GM21381 (cell line): Measurements from ENCODE around the gene SUPT20H.

Source experiments
- ATAC-seq: cut with Tn5 transposase; IDR thresholded peaks from one replicate; pipeline ENCODE4 v1.9.1; 2021; ENCODE audit warnings: mild to moderate bottlenecking, moderate library complexity; ENCODE audit not compliant: unreplicated experiment

Gene SUPT20H

DNA sequence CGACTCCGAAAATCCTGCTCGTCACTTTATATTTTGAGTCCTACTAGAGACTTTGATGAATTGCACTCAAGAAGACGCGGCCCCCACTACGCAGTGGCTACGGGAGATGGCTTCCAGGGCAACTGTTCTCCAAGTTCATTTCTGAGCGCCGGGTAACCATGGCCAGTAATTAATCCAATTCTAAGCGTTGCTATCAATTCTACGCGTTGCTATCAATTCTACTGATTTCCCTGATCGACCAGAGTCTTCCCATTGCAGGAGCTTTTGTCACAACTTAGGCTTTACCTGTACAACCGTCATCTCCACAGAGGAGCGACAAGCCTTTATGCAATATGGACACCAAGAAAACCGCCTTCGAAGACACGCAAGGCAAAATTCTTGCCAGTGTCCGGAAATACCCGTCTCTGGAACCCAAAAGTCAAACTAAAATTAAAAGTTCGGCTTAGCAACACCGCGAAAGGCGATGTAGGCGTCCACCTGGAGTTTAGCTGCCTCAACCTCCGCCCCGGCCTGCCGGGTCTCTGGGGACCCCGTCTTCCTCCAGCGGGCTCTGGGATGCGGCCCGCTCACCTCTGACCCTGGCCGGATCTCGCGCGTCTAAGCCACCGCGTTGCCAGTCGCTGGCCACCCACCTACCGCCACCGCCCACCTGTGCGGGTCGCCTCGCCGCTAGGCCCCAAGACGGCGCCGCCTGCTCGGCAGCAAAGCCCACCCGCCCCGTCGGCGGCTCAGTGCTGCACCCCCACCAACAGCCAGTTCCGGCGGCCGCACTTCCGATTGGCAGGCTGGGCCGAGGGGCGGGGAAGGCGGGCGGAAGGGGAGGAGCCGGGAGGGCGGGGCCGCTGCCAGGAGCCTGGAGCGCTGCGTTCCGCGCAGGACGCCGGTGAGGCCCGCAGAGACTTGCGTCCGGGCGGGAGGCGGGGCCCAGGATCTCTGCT lies at the start of gene SUPT20H:
TSS of gene SUPT20H (minus strand) at position 779 of the 938 bp plus-strand sequence. CDS start 8,198 bp downstream, outside the sequence.
- ATAC-seq: peak; percentile 98

DNA sequence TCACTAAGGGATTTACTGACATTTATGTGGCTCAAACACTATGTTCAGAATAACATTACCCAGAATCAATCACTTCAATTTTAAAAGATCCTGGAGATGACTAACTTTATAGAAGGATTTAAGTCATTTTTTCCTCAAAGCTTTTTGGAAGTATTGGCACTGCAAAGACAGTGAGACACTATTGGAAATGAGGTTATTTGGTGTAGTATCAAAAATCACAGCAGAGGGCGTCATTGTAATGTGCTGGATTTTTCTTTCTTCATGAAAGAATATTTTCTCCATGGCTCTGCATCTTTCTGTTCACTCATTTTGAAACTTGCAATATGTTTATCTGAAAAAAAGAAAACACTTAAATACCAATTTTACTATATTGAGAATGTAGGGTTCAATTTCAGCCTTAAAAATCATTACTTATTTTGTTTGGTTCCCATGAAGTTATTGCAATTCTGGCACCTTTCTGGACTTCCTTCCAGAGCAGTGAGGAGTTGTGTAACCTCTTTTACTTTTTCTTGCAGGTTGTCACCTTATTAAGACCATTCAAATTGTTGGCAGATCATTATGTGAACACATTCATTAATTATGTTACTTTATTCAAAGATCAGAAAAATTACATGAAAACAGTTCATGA lies 49.7 kb upstream of the SUPT20H start:
- ATAC-seq: no peak

DNA sequence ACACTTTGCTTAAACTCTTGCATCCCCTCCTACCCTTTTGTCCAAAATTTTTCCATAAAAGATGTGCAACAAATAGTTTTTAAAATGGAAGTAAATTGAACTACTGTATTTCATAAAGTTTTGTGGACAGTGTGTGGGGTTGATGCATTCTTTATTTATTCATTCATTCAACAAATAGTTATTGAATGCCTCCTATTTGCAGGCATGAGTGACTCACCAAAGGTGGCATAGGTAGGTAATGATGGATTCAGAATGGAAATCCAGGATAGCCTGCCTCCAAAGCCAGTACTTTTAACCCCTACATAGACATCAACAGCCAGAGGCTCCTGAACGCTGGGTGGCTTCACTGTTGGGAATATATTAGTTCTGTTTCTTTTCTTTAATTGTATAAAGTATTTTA lies 48.4 kb upstream of the SUPT20H start:
- no peak for ATAC-seq

DNA sequence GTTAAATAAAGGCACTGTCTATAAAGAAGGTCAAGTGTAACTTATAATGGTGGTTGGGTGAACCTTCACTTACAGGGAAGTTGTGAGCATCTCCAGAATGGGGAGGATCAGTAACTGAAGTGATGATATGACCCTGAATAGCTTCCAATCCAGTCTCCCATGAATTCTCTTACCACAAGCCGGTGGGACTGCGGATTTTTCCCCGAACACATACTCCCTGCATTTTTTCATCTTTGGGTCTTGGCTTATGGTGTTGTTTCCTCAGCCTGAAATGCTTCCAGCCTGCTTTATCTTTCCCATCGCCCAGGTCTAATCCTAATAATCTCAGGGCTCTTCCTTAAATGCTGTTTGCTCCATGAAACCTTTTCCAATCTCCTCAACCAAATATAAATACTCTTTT lies 48.0 kb upstream of the SUPT20H start:
- ATAC-seq: no peak

DNA sequence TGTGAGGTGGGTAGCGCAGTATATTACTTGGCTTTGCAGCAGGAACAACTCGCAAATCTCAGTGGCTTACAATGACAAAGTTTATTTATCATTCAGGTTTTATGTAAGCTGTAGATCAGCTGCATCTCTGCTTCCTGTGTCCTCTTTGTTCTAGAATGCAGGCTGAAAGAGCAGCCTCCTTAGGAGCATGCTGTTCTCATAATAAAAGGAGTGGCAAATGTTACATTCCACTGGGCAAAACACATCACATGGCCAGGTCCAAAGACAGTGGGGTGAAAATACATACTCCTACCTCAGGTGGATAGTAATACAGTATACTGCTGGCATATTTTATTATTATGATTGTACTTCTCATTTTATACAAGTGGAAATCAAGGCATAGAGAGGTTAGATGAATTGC lies 47.2 kb upstream of the SUPT20H start:
- ATAC-seq: no peak

DNA sequence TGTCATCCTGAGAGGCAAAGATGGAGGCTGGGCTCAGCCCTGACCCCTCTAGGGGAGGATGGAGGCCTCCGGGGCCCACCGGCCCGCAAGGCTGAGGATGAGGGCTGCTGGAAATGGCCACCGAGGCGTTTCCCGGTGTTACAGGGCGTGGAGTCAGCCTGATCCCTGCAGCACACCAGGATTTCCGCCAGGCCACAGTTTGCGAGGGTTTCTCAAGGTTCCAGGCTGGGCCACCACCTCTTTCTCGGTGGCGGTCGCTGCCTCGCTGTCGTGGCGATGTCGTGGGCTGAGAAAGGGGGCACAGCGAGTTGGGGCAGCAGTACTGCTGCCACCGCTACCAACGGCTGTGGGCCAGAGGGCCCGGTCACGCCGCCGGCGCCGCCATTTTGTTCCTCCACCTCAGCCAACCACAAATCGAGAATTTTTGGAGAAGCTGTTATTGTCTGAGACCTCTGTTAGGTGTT lies 45.8 kb upstream of the SUPT20H start, which contains the start of gene CSNK1A1L:
TSS of gene CSNK1A1L (minus strand) at position 414 of the 464 bp plus-strand sequence. CDS start at position 6, 408 bp downstream.
- no peak for ATAC-seq

DNA sequence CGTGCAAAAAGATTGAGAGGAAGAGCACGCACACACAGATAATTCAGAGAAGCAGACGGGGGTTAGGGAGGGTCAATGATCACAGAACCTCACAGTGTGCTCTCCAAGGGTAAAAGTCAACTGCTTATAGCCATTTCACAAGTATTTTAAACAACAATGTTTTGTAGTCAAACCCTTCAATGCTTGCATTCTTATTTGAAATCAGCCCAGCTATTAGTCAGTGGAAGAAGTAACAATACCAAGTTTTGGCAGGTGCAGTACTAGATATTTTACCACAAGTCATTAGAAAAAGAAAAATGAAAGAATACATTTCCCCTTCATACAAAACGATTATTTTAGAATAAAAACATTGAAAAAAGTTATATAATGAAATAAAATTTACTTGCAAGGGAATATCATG lies 43.4 kb upstream of the SUPT20H start:
- no peak for ATAC-seq

DNA sequence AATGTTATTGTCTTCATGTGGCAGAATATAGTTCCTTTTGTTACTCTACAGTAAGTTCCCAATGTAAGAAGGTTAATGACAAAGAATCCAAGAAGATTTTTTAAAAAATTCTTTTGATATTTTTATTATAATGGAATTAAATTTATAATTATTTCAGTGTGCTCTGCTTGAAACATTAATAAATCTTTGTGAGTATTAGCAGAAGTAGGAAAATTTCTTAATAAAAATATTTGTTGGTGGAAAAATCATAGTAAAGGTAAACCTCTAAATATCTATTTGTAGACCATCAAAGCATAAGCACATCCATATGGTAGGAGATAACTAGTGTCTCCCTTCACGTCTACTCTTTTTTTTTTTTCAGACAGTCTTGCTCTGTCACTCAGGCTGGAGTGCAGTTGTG lies 41.7 kb upstream of the SUPT20H start:
- no peak for ATAC-seq

DNA sequence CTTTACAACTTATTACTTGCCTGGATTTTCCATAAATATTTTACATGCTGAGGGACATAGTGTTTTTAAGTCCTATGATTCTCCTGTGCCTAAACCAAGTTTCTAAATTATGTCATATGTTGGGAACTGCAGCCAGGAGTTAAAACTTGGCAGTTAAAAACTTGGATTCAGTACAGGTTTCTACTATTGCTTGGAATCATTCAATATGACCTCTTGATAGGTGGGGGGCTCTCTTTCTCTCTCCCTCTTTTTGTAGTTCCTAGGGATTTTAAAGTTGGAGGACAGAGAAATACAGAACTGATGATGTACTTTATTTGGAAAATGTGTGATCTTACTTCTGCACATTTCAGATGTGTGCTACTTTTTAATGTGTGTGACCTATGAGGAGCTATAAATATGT lies 41.2 kb upstream of the SUPT20H start:
- ATAC-seq: no peak

DNA sequence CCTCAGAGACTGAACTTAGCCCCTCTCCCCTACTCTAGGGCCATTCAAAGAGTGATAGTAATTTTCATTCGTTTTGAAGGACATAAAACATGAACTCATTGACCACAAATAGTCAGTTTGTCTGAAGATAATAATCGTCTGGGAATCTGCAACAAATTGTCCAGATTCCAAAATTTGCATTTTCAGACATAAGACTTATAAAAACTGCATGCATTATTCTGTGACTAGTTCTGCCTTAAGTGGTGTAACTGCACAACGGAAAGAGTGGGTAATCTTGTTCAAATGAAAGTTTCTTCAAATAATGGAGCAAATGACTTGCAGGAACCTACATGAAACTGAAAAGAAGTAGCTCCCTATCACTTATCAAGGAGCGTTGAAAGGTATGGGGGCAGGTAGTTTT lies 37.6 kb upstream of the SUPT20H start:
- no peak for ATAC-seq

DNA sequence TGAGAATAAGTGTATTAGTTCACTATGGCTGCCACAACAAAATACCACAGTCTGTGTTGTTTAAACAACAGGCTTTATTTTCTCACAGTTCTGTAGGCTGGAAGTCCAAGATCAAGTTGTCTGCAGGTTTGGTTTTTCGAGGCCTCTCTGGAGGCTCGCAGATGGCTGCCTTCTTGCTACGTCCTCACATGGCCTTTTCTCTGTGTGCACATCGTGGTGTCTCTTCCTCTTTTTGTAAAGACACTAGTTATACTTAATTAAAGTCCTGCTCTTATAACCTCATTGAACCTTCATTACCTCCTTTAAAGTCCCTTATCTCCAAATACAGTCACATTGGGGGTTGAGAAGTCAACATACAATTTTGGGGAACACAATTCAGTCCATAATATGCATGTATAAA lies 35.4 kb upstream of the SUPT20H start:
- ATAC-seq: no peak

DNA sequence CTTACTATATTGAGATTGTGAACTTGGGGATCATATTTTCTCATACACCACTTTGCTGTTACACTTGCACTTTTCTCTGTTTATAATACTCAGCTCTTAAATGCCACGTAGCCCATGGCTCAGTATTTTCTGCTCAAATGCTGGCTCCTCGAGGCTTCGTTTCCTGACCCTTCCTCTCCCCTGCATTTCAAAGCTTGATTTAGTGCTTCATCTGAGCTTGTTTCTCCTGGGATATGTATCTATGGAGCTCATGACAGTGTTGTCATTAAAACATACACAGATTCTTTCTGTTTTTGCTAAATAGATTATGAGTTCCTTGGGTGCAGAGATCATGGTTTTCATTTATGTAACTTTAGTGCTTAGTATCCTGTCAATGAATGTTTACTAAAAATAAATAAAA lies 34.6 kb upstream of the SUPT20H start:
- ATAC-seq: no peak

DNA sequence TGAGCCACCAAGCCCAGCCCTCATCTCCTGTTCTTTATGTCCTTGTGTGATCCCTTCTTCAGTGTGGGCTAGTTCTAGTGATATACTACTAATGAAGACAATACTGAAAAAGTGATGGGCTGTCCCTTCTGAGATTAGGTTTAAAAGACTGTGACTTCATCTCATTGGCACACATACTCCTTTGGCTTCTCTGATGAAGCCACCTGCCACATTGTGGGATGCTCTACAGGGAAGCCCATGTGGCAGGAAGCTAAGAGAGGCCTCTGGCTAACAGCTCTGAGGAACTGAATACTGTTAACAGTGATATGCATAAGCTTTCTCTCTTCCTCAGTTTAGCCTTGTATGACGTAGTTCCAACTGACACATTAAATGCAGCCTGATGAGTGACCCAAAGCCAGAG lies 32.3 kb upstream of the SUPT20H start:
- ATAC-seq: no peak

DNA sequence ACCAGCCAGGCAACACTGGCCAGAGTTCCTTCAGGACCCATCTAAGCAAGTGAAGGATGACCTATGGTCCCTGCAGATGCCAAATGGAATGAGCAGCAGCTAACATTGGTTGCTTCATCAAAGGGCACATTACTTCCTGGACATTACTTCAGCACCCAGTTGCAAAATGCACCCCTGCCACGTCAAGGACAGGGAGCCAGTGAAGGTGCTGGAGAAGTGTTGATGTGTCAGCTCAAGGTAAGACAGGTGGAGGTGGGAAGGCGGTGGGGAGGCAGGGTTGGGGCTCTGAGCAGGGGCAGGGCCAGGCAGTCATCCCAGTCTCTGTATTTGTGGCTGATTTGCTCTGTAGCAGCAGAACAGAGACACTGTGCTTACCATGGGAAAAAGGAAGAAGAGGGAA lies 31.4 kb upstream of the SUPT20H start:
- no peak for ATAC-seq

DNA sequence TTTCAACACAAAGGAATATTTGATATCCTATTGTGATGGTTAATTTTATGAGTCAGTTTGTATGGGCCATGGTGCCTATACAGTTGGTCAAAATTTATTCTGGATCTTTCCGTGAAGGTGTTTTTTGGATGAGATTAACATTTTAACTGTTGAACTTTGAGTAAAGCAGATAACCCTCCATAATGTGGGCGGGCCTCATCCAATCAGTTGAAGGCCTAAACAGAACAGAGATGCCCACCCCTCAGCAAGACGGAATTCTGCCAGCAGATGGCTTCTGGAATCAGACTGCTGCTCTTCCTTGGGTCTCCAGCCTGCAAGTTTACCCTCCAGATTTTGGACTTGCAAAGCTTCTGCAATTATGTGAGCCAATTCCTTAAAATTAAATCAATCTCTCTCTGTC lies 30.0 kb upstream of the SUPT20H start:
- no peak for ATAC-seq

DNA sequence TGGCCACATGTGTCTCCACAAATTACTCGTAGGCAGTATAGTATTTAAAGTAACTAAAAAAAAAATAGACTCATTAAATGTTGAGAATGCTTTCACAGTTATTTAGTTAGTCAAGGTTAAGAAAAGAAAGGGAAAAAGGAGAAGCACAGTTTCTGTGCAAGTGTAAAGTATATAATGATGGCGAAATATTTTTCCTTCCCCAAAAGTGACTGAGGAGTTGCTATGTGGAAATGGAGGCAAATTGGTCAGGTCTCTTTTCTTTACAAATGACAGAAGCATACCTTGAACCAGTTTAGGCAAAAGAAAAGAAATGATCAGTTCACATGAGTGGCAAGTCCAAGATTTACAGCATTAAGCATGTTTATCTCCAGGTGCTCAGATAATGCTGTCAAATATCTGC lies 28.0 kb upstream of the SUPT20H start:
- no peak for ATAC-seq

DNA sequence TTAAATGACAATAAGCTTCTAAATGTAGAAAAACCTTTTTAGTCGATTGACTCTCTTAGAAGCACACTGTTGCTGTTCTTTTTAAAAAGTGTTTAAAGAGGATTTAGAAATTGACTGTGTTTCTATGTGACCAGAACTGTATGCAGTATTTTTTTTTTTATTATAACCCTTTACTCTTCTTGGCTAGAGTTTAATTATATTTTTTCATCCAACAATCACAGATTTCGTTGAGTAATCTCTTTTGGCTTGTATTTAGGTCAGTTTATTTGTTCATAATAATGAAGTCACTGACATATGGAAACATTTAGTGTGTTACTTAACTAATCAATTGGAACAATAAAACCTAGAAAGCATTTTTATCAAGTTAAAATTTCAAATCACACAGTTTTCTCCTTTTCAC lies 26.1 kb upstream of the SUPT20H start:
- no peak for ATAC-seq

DNA sequence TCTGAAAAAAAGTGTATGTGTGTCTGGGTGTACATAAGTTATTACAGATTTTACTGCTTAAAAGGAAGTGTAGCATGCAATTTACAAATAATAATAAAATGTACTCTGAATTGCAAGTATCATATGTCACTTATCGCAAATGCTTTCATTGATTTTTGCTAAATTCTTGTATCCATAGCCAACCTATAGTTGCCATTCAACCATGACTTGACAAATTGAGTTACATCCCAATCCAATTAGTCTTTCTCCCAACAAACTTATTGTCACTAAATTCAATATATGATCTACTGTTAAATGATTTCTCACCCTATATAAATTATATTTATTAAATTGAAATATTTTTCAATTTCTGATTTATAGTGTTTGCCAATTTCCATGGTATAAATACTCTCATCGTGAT lies 17.3 kb upstream of the SUPT20H start:
- no peak for ATAC-seq

DNA sequence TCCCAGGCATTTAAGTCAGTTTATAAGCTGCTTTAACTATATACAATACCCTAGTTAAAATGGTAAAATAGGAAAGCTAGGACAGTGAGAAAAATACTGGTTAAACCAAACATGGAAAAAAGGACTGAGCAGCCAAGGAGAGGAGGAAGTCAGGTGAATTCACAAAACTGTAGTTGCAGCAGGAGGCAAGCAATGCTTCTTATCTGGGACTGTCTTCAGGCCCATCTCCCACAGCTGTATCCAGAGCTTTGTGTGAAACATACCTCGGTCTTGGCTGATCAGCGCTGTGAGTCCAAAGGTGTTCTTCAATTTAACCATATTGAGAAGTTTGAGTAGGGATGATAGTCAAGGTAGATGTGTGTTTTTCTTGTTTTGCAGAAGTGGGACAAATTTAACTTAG lies 15.7 kb upstream of the SUPT20H start:
- no peak for ATAC-seq

DNA sequence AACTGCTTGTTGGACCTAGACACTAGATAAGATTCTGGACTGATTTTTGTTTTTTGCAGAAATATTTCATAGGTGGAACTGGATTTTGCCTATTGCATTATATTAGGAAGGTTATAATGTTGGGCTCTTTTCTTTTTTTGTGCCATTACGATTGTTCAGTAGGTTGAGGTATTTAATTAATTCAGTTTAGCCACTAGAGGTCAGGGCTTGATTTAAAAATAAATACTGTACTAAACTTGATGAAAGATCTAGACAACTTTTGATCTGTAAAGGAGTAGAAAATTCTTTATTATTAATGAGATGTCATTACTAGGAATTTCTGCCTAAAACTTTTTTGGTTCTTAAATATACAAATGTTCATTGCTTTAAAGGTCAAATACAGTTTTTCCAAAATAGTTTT lies 15.2 kb upstream of the SUPT20H start:
- ATAC-seq: no peak

DNA sequence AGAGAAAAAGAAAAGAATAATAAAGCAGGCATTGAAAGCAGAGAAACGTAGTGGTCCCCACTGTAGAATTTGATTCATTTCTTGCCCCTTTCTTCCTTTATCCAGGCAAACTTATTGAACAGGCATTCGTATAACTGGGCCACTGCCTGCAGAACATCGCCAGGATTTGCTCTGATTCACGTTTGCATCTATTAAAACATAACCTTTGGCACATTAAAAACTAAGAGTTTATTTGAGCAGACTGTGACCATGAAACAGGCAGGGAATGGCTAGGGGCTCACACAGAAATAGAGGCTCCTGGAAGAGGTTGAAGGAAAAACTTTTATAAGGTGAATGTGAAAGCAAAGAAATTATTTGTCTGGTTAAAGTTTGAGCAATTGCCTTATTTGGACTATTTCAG lies 12.5 kb upstream of the SUPT20H start:
- no peak for ATAC-seq

DNA sequence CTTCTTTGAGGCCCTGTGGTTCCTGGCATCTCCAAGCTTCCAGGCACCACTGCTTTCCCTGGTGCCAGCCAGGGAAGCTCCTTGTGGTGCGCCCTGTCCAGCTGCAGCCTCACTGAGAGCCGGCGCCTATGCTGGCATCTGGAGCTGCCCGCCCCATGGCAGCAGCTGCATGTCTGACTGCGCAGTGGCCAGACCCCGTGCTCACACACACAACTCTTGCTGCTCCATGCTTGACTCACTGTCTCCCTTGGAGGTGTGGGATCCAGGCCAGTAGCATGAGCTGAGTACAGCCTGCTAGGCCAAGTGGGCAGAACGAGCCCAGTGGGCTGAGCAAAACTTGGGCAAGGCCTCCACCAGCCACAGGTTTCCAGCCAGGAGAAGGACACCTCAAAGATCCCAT lies 11.5 kb upstream of the SUPT20H start:
- no peak for ATAC-seq
